H9 (cell line): ENCODE measurements around the gene CEP192. TPM values are rescaled to one million over a fixed set of nuclear protein-coding genes. Genes with fewer than 3 reads are reported as not detected.

Experiments used
- DNase-seq: peaks from one replicate; pipeline ENCODE4 v3.0.0-alpha.2; 2017
- H2AFZ ChIP-seq: one replicate; pipeline ENCODE4 v1.6.1; 2013; ENCODE audit warnings: mild to moderate bottlenecking, low read length, control low read depth, moderate library complexity
- H2AK5ac ChIP-seq: 2 replicates; pipeline ENCODE4 v1.6.1; 2013; ENCODE audit warnings: low read length, control low read depth, mixed read lengths; ENCODE audit not compliant: insufficient read length
- H2BK120ac ChIP-seq: one replicate; pipeline ENCODE4 v1.6.1; 2013; ENCODE audit warnings: low read depth, mild to moderate bottlenecking, low read length, control low read depth, inconsistent platforms; ENCODE audit not compliant: poor library complexity, severe bottlenecking
- H2BK12ac ChIP-seq: 2 replicates; pipeline ENCODE4 v1.6.1; 2013; ENCODE audit warnings: low read length, control low read depth, mixed read lengths, low read depth; ENCODE audit not compliant: insufficient read length
- H2BK15ac ChIP-seq: 2 replicates; pipeline ENCODE4 v1.6.1; 2013; ENCODE audit warnings: low read depth, low read length, control low read depth
- H2BK20ac ChIP-seq: one replicate; pipeline ENCODE4 v1.6.1; 2013; ENCODE audit warnings: low read depth, mild to moderate bottlenecking, low read length, control low read depth, inconsistent platforms; ENCODE audit not compliant: poor library complexity, severe bottlenecking
- H2BK5ac ChIP-seq: 2 replicates; pipeline ENCODE4 v1.6.1; 2013; ENCODE audit warnings: low read length, control low read depth, mixed read lengths; ENCODE audit not compliant: insufficient read length
- H3K14ac ChIP-seq: 2 replicates; pipeline ENCODE4 v1.6.1; 2013; ENCODE audit warnings: low read length, control low read depth; ENCODE audit not compliant: insufficient read depth
- H3K18ac ChIP-seq: 2 replicates; pipeline ENCODE4 v1.6.1; 2013; ENCODE audit warnings: low read depth, mild to moderate bottlenecking, mixed read lengths, low read length, control low read depth; ENCODE audit not compliant: insufficient read length
- H3K23ac ChIP-seq: 2 replicates; pipeline ENCODE4 v1.6.1; 2013; ENCODE audit warnings: low read length, control low read depth, mixed read lengths, low read depth; ENCODE audit not compliant: insufficient read length
- H3K23me2 ChIP-seq: 2 replicates; pipeline ENCODE4 v1.6.1; 2013; ENCODE audit warnings: low read depth, mild to moderate bottlenecking, mixed read lengths, low read length, control low read depth; ENCODE audit not compliant: insufficient read length, poor library complexity, severe bottlenecking
- H3K27ac ChIP-seq: 2 replicates; pipeline ENCODE4 v1.5.1; 2013; ENCODE audit warnings: low read length, control low read depth, mixed read lengths, low read depth; ENCODE audit not compliant: insufficient read length
- H3K27me3 ChIP-seq: 2 replicates; pipeline ENCODE4 v1.6.1; 2013; ENCODE audit warnings: low read length, control low read depth, inconsistent platforms; ENCODE audit not compliant: insufficient read depth
- H3K4ac ChIP-seq: 2 replicates; pipeline ENCODE4 v1.6.1; 2013; ENCODE audit warnings: low read depth, mild to moderate bottlenecking, control low read depth, inconsistent platforms, low read length, moderate library complexity
- H3K4me1 ChIP-seq: 2 replicates; pipeline ENCODE4 v1.6.1; 2013; ENCODE audit warnings: low read length, control low read depth, inconsistent platforms; ENCODE audit not compliant: insufficient read depth
- H3K4me2 ChIP-seq: 2 replicates; pipeline ENCODE4 v1.6.1; 2013; ENCODE audit warnings: low read length, control low read depth, mixed read lengths; ENCODE audit not compliant: insufficient read length, insufficient read depth
- H3K56ac ChIP-seq: 2 replicates; pipeline ENCODE4 v1.6.1; 2013; ENCODE audit warnings: low read depth, mild to moderate bottlenecking, mixed read lengths, low read length, control low read depth; ENCODE audit not compliant: insufficient read length
- H3K79me1 ChIP-seq: 2 replicates; pipeline ENCODE4 v1.6.1; 2013; ENCODE audit warnings: low read depth, mild to moderate bottlenecking, moderate library complexity, low read length, control low read depth, inconsistent platforms; ENCODE audit not compliant: insufficient read depth, poor library complexity, severe bottlenecking
- H3K79me2 ChIP-seq: 2 replicates; pipeline ENCODE4 v1.6.1; 2013; ENCODE audit warnings: low read length, control low read depth, inconsistent platforms; ENCODE audit not compliant: insufficient read depth
- H3K9ac ChIP-seq: 2 replicates; pipeline ENCODE4 v1.6.1; 2013; ENCODE audit warnings: low read length, control low read depth, mixed read lengths; ENCODE audit not compliant: insufficient read length; ENCODE audit errors: extremely low read depth
- H3K9me3 ChIP-seq: one replicate; pipeline ENCODE4 v1.6.1; 2013; ENCODE audit warnings: low read depth, low read length, inconsistent platforms; ENCODE audit not compliant: control insufficient read depth
- H3T11ph ChIP-seq: one replicate; pipeline ENCODE4 v1.6.1; 2013; ENCODE audit warnings: mild to moderate bottlenecking, low read length, control low read depth, inconsistent platforms
- H4K20me1 ChIP-seq: one replicate; pipeline ENCODE4 v1.6.1; 2013; ENCODE audit not compliant: control insufficient read depth, insufficient read length, insufficient read depth
- H4K5ac ChIP-seq: 2 replicates; pipeline ENCODE4 v1.6.1; 2013; ENCODE audit warnings: low read depth, mild to moderate bottlenecking, mixed read lengths, low read length, control low read depth; ENCODE audit not compliant: insufficient read length
- H4K8ac ChIP-seq: replicated peaks from 2 replicates; pipeline ENCODE4 v1.6.1; 2013; ENCODE audit warnings: low read length, control low read depth, mixed read lengths, low read depth; ENCODE audit not compliant: insufficient read length
- H4K91ac ChIP-seq: 2 replicates; pipeline ENCODE4 v1.6.1; 2013; ENCODE audit warnings: low read depth, mild to moderate bottlenecking, moderate library complexity, mixed read lengths, low read length, control low read depth; ENCODE audit not compliant: insufficient read length
- H3K27ac Mint-ChIP-seq, 3 experiments: 2 replicates in 2 of 3; 3 replicates in 1 of 3; pipeline ENCODE4 v1.8.0; 2020 to 2021; ENCODE audit warnings: mixed read lengths in 3 of 3, mild to moderate bottlenecking in 1 of 3, moderate library complexity in 1 of 3
- H3K27me3 Mint-ChIP-seq: 2 replicates; pipeline ENCODE4 v1.8.0; 2021; ENCODE audit warnings: low read depth, mild to moderate bottlenecking, moderate library complexity, mixed read lengths
- H3K36me3 Mint-ChIP-seq, 3 experiments: 2 replicates in 2 of 3; 3 replicates in 1 of 3; pipeline ENCODE4 v1.8.0; 2020 to 2021; ENCODE audit warnings: low read depth in 3 of 3, mixed read lengths in 3 of 3; ENCODE audit not compliant: insufficient read depth in 1 of 3
- H3K4me1 Mint-ChIP-seq, 2 experiments: 2 replicates each; pipeline ENCODE4 v1.8.0; 2020; ENCODE audit warnings: mixed read lengths in 2 of 2
- H3K4me3 Mint-ChIP-seq, 2 experiments: 2 replicates in 1 of 2; 3 replicates in 1 of 2; pipeline ENCODE4 v1.8.0; 2020 to 2021; ENCODE audit warnings: mild to moderate bottlenecking in 2 of 2, mixed read lengths in 2 of 2, moderate library complexity in 1 of 2
- H3K9me3 Mint-ChIP-seq, 2 experiments: 2 replicates in 1 of 2; 3 replicates in 1 of 2; pipeline ENCODE4 v1.8.0; 2020; ENCODE audit warnings: mild to moderate bottlenecking in 2 of 2, mixed read lengths in 2 of 2, moderate library complexity in 1 of 2
- CTCF ChIP-seq: fragments of 200-600 bp; sonication (generic); conservative IDR thresholded peaks from 3 replicates; pipeline ENCODE4 v1.8.0; 2021; ENCODE audit warnings: antibody characterized with exemption, mild to moderate bottlenecking
- WGBS: extraction: QIAGEN DNeasy Blood & Tissue Kit; methylation state at CpG from one replicate; pipeline ENCODE4 v1.1.7; 2013; ENCODE audit warnings: missing lambda C conversion rate, low lambda C conversion rate, mixed read lengths; ENCODE audit not compliant: insufficient read length; ENCODE audit errors: extremely low coverage; 5-methylcytosine and 5-hydroxymethylcytosine counted together
- total RNA-seq: library from RNA; stranded (reverse); gene quantifications from 2 replicates; pipeline ENCODE4 v1.2.1, GENCODE V29; 2021

The CEP192 gene
- total RNA-seq, 1 experiment from 2014 or later: 23.5 TPM

- no peaks in the 10 kb centered on the region for H3K9me3 ChIP-seq
- DNase-seq: no peak
- no peak overlapping the region for H3K56ac ChIP-seq
- no peak overlapping the region for H3K18ac ChIP-seq
- H4K5ac ChIP-seq: no peak overlapping the region
- Mint-ChIP-seq H3K36me3 (peaks cover 19 to 51% (median 41%) of the 10 kb centered on the region in 3 experiments; a peak in 6 of 7 replicates), H3K4me3 (no peak overlapping the region), H3K27ac (no peak overlapping the region), H3K9me3 (peaks cover 0 to 3% of the 10 kb centered on the region in 2 experiments; a peak in 1 of 5 replicates), H3K27me3 (no peaks in the 10 kb centered on the region), H3K4me1 (no peaks in the 10 kb centered on the region)
- WGBS: no CpG with 5 or more reads among the region's 2 CpGs
- no peak overlapping the region for H2BK12ac ChIP-seq
- no peak overlapping the region for H4K91ac ChIP-seq
- H2BK15ac ChIP-seq: no peak overlapping the region
- no peak overlapping the region for H3K27ac ChIP-seq
- H3K14ac ChIP-seq: no peak overlapping the region
- no peak overlapping the region for H3K9ac ChIP-seq
- H2AFZ ChIP-seq: no peak overlapping the region
- no peak overlapping the region for H3K4me2 ChIP-seq
- H4K20me1 ChIP-seq: no peaks in the 10 kb centered on the region
- H4K8ac ChIP-seq: no peak overlapping the region
- H3T11ph ChIP-seq: no peak overlapping the region
- no peaks in the 10 kb centered on the region for H3K79me2 ChIP-seq
- H2BK20ac ChIP-seq: no peak overlapping the region
- H2BK5ac ChIP-seq: no peak overlapping the region
- H2AK5ac ChIP-seq: no peak overlapping the region
- H3K23me2 ChIP-seq: no peaks in the 10 kb centered on the region
- H2BK120ac ChIP-seq: no peak overlapping the region
- no peak overlapping the region for H3K23ac ChIP-seq
- H3K27me3 ChIP-seq: no peaks in the 10 kb centered on the region
- H3K4ac ChIP-seq: no peak overlapping the region
- H3K79me1 ChIP-seq: no peaks in the 10 kb centered on the region
- no peaks in the 10 kb centered on the region for H3K4me1 ChIP-seq
- no peak for TF ChIP-seq CTCF
These were observed 34.1 kb downstream of the CEP192 start for GRCh38 chr18:13025233-13025632.
